HCT116 (cell line): ENCODE data around the gene ATG16L2.

Experiments
- CBX3 ChIP-seq: IDR thresholded peaks from 2 replicates; pipeline ENCODE4 v1.6.1; 2012; ENCODE audit warnings: low read depth
- CEBPB ChIP-seq: IDR thresholded peaks from 2 replicates; pipeline ENCODE4 v1.6.1; 2012; ENCODE audit warnings: low read depth
- CTCF ChIP-seq, 3 experiments: fragments of 200-600 bp in 1 of 3; sonication (generic) in 1 of 3; IDR thresholded peaks in 2 of 3; conservative IDR thresholded peaks in 1 of 3; 2 replicates each; pipeline ENCODE4 v1.5.1; 2012 to 2017; ENCODE audit warnings: low read depth in 2 of 3, low read length in 2 of 3, antibody characterized with exemption in 1 of 3, borderline replicate concordance in 1 of 3, control low read depth in 1 of 3, mild to moderate bottlenecking in 1 of 3, mixed read lengths in 1 of 3, mixed run types in 1 of 3, moderate library complexity in 1 of 3; ENCODE audit not compliant: insufficient read depth in 1 of 3
- EZH2 ChIP-seq: fragments of 200-600 bp; sonication (generic); IDR thresholded peaks from 2 replicates; pipeline ENCODE4 v1.6.1; 2017; ENCODE audit warnings: antibody characterized with exemption, mixed run types
- FOSL1 ChIP-seq: IDR thresholded peaks from 2 replicates; pipeline ENCODE4 v1.6.1; 2012; ENCODE audit warnings: low read depth
- MAX ChIP-seq: IDR thresholded peaks from 2 replicates; pipeline ENCODE4 v1.6.1; 2012
- POLR2A ChIP-seq: IDR thresholded peaks from 2 replicates; pipeline ENCODE4 v1.7.0; 2011; ENCODE audit warnings: borderline replicate concordance; ENCODE audit not compliant: insufficient read depth, insufficient read length; ENCODE audit errors: extremely low read depth
- POLR2AphosphoS5 ChIP-seq: IDR thresholded peaks from 2 replicates; pipeline ENCODE4 v1.6.1; 2011; ENCODE audit warnings: mild to moderate bottlenecking, low read depth, low read length, moderate library complexity
- REST ChIP-seq: IDR thresholded peaks from 2 replicates; pipeline ENCODE4 v1.6.1; 2012; ENCODE audit warnings: low read depth
- SIN3A ChIP-seq: IDR thresholded peaks from 2 replicates; pipeline ENCODE4 v1.6.1; 2012; ENCODE audit warnings: low read depth
- ZBTB33 ChIP-seq: IDR thresholded peaks from 2 replicates; pipeline ENCODE4 v1.6.1; 2011; ENCODE audit warnings: mild to moderate bottlenecking, low read length, moderate library complexity; ENCODE audit not compliant: insufficient replicate concordance; ENCODE audit errors: extremely low read depth
- ZFX ChIP-seq: fragments of 450-650 bp; IDR thresholded peaks from 2 replicates; pipeline ENCODE4 v1.6.1; 2017
- ZNF274 ChIP-seq: fragments of 200-500 bp; sonication (Bioruptor generic); IDR thresholded peaks from 2 replicates; pipeline ENCODE4 v1.6.1; 2014; ENCODE audit warnings: mild to moderate bottlenecking, low read depth, low read length, inconsistent platforms
- TF ChIP-seq, protein P1 (sequence below): IDR thresholded peaks from 2 replicates; pipeline ENCODE4 v1.6.1; 2012

GRCh38 chr11:72821221-72821919, 7.2 kb downstream of the ATG16L2 start:
- TF ChIP-seq CTCF (IDR thresholded peaks at IDR 0.05 in 2 of 3, conservative IDR thresholded peaks at IDR 0.05 in 1 of 3; ENCODE audit: borderline replicate concordance in 1 of 3, insufficient read depth in 1 of 3, low read depth in 2 of 3, low read length in 2 of 3): no peak
- TF ChIP-seq EZH2: no peak
- TF ChIP-seq POLR2A: no peak
- TF ChIP-seq CBX3: no peak
- no peak for TF ChIP-seq ZFX
- no peak for TF ChIP-seq REST
- no peak for TF ChIP-seq ZBTB33
- TF ChIP-seq SIN3A: no peak
- TF ChIP-seq FOSL1: no peak
- TF ChIP-seq, protein P1, sequence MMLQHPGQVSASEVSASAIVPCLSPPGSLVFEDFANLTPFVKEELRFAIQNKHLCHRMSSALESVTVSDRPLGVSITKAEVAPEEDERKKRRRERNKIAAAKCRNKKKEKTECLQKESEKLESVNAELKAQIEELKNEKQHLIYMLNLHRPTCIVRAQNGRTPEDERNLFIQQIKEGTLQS: no peak
- TF ChIP-seq MAX: no peak
- TF ChIP-seq ZNF274: no peak
- no peak for TF ChIP-seq CEBPB
- TF ChIP-seq POLR2AphosphoS5: no peak
